HG03469 (cell line): ENCODE results near the gene MAPRE2.

Source experiments
- ATAC-seq: cut with Tn5 transposase; IDR thresholded peaks from one replicate; pipeline ENCODE4 v1.9.1; 2021; ENCODE audit warnings: mild to moderate bottlenecking, moderate library complexity, moderate number of reproducible peaks; ENCODE audit not compliant: unreplicated experiment

MAPRE2 gene

GRCh38 chr18:35118641-35119040 is 77.4 kb downstream of the MAPRE2 start:
- no peak for ATAC-seq

GRCh38 chr18:35121038-35121437 is 79.8 kb downstream of the MAPRE2 start:
- ATAC-seq = no peak

- ATAC-seq = no peak
Measured at GRCh38 chr18:35121531-35121930, 80.3 kb downstream of the MAPRE2 start.

- peak; percentile 91 for ATAC-seq
Measured at GRCh38 chr18:35122586-35123224, 81.5 kb downstream of the MAPRE2 start.

- no peak for ATAC-seq
Measured at GRCh38 chr18:35123811-35124210, 82.6 kb downstream of the MAPRE2 start.

GRCh38 chr18:35127201-35127600 is 86.0 kb downstream of the MAPRE2 start:
- no peak for ATAC-seq

- ATAC-seq = no peak
Measured at GRCh38 chr18:35128675-35129074, 87.5 kb downstream of the MAPRE2 start.

GRCh38 chr18:35130236-35130635 is 89.0 kb downstream of the MAPRE2 start:
- ATAC-seq = no peak

- ATAC-seq = no peak
Measured at GRCh38 chr18:35131387-35132020, 90.3 kb downstream of the MAPRE2 start.

GRCh38 chr18:35132021-35132902 is 91.0 kb downstream of the MAPRE2 start:
- ATAC-seq = no peak

- ATAC-seq = no peak
Measured at GRCh38 chr18:35134190-35134730, 93.0 kb downstream of the MAPRE2 start.

- no peak for ATAC-seq
Measured at GRCh38 chr18:35134791-35135531, 93.7 kb downstream of the MAPRE2 start.

- no peak for ATAC-seq
Measured at GRCh38 chr18:35136248-35136647, 95.0 kb downstream of the MAPRE2 start.

- no peak for ATAC-seq
Measured at GRCh38 chr18:35136885-35137284, 95.7 kb downstream of the MAPRE2 start.

- no peak for ATAC-seq
Measured at GRCh38 chr18:35137632-35138031, 96.4 kb downstream of the MAPRE2 start.

GRCh38 chr18:35138773-35139172 is 97.6 kb downstream of the MAPRE2 start:
- no peak for ATAC-seq

- no peak for ATAC-seq
Measured at GRCh38 chr18:35139517-35139916, 98.3 kb downstream of the MAPRE2 start.

- ATAC-seq = no peak
Measured at GRCh38 chr18:35141077-35141476, 99.9 kb downstream of the MAPRE2 start.

- ATAC-seq = no peak
Measured at GRCh38 chr18:35141567-35142274, 100.5 kb downstream of the MAPRE2 start.

GRCh38 chr18:35142275-35142615 is 101.0 kb downstream of the MAPRE2 start:
- ATAC-seq = no peak
